T1000 (cell line): Measurements from ENCODE around the gene NQO1.

Experiments used
- DNase-seq: peaks from one replicate; lab custom pipeline; 2025; ENCODE audit warnings: mixed read lengths; lab: John Stamatoyannopoulos, UW

NQO1 gene

GRCh38 chr16:69706256-69706974 lies 19.9 kb downstream of the NQO1 start:
- no peak for DNase-seq

- no peak for DNase-seq
Measured at GRCh38 chr16:69703638-69704037, 22.7 kb downstream of the NQO1 start.

- no peak for DNase-seq
Measured at GRCh38 chr16:69701866-69702265, 24.5 kb downstream of the NQO1 start.

DNA sequence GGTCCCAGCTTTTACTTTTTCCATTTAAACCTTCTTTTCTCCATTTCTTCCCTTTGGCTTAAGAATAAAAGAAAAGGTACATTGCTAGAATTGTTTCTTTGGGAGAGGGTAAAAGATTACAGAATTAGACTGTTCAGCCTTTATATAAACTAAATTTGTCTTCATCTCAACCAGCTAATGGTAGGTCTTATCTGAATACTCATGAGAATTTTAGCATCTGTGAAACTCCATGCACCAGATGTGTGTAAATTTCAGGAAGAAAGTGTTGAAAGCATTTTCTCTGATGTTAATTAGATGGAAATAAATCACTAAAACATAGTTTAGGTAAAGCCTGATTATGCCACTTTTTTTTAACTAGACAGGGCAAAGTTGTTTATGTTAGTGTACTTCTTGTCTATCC lies 24.9 kb downstream of the NQO1 start:
- DNase-seq: no peak

DNA sequence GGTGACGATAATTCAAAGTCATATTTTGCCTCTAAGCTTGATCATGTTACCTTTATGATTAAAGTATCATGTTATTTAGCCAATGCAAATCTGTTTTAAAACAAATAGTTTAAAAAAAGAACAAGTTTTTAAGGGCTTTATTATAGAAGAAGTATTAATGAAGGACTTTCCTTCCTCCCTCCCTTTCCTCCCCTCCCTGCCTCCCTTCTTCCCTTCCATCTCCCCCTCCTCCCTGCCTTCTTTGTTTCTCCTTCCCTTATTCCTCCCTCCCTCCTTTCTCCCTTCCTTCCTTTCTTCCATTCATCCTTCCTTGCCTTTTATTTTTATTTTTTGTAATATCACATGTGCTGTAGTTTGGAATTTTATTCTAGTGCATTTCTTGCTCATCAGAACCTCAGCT lies 26.4 kb downstream of the NQO1 start:
- no peak for DNase-seq

GRCh38 chr16:69698404-69698803 lies 28.0 kb downstream of the NQO1 start:
- no peak for DNase-seq

GRCh38 chr16:69693916-69694315 lies 32.4 kb downstream of the NQO1 start:
- no peak for DNase-seq

GRCh38 chr16:69691980-69692911 lies 34.1 kb downstream of the NQO1 start:
- no peak for DNase-seq

DNA sequence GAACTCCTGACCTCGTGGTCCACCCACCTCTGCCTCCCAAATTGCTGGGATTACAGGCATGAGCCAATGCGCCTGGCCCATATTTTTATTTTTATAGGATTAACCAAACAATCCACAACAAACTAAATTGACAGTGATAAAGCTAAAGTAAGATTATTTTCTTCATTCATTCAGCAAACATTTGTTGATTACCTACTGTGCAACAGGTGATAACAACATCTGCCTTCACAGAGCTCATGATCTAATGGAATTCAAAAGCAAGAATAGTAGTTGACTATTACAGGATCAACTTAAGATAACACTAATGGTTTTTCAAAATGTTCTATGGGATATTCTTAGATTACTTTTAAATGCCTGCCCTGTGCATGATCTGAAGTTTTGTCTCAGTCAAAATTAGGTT lies 37.8 kb downstream of the NQO1 start:
- DNase-seq: no peak

- no peak for DNase-seq
Measured at GRCh38 chr16:69680358-69680757, 46.0 kb downstream of the NQO1 start.

DNA sequence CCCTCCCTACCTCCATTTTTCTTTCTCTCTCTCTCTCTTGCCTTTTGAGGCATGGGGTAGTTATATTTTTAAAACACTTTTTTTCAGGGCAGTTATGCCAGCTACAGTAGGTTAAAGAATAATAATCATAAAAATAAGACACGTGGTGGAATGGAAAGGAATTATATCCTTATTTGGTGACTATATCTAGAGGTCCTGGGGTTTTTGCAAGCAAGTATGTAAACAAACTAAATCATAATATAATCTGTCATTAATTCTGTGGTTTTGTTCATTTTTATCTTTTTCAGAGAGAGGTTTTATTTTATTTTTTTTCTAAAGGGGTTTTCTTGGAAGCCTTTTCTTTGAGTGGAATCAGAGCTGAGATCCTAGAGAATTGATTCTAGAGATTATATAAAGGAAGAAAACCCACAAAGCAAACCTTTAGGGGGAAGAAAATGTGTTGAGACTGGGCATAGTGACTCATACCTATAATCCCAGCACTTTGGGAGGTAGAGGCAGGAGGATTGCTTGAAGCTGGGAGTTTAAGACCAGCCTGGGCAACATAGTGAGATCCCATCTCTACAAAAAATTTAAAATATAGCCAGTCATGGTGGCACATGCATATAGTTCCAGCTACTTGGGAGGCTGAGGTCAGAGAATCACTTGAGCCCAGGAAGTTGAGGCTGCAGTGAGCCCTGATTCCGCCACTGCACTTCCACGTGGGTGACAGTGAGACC lies 53.2 kb downstream of the NQO1 start:
- DNase-seq: no peak

GRCh38 chr16:69672315-69672997 lies 53.9 kb downstream of the NQO1 start:
- DNase-seq: no peak

DNA sequence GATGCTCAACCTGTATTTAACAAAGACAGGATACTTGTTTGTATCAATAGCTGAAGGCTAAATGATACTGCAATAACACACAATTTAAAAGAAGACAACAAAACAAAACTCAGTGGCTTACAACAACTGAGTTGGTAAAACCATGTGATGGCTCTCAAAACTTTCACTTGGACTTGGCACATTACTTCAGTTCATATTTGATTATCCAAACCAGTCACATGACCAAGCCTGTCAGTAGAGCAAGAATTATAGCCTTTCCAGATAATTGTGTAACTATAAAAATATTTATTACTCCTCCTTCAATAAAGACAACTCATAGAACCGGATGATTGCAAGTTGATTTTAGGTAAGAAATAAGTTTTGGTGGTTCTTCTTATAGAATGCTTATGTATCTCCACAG lies 56.8 kb downstream of the NQO1 start:
- no peak for DNase-seq

DNA sequence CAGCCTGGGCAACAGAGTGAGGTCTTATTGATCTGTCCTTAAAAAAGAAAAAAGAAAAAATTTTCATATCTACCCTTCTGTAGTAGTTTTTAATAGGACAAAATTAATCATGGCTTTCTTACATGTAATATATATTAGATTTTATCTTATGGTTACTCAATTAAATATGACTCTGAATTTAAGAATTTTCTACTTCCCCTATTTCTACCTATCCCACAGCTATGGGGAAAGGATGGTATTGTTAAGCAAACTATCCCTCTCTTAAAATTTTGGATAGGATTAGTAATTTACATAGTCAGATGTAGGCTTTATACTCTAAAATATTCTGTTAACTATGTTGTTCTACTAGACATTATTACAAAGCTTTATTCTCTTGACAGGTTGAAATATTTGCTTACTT lies 62.5 kb downstream of the NQO1 start:
- DNase-seq: no peak

DNA sequence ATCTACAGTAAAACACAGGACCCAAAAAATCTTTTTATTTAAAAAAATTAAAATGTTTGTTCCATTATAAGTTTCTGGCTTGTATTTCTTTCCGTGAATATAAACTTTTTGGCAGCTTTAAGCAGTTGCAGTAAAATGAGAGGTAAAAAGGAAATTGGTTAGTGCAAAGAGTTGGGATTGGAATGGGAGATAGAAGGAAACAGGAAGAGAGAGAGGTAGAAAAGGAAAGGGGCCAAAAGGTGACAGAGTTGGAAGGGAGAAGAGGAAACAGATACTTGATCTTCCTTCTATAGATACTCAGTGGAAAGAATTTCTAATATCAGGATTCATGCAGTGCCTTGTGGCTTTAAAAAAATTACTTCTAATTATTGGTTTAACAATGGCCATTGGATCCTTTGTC lies 63.5 kb downstream of the NQO1 start:
- no peak for DNase-seq

DNA sequence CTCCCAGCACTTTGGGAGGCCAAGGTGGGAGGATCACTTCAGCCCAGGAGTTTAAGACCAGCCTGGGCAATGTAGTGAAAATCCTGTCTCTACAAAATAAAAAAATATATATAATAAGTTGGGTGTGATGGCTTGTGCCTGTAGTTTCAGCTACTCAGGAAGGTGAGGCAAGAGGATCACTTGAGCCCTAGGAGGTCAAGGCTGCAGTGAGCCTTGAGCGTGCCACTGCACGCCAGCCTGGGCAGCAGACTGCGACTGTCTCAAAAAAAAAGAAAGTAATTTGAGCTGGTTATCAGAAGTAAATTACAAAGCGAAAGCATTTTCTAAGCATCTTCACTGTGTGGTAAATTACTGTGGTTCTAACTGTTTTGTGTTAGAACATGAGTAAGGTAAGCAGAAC lies 66.2 kb downstream of the NQO1 start:
- no peak for DNase-seq
